Parathyroid adenoma (tissue), 2 donors: ENCODE data around the gene CAB39.

Source experiments
- H2AFZ ChIP-seq: fragments of 300-600 bp; sonication (generic); one replicate; pipeline ENCODE4 v1.7.0; 2017; ENCODE audit warnings: antibody characterized with exemption, mild to moderate bottlenecking
- H3K27ac ChIP-seq: fragments of 300-600 bp; sonication (generic); one replicate; pipeline ENCODE4 v1.7.0; 2017
- H3K27me3 ChIP-seq: fragments of 300-600 bp; sonication (generic); one replicate; pipeline ENCODE4 v1.7.0; 2017; ENCODE audit warnings: low read length; ENCODE audit not compliant: control insufficient read depth, insufficient read depth
- H3K36me3 ChIP-seq: fragments of 300-600 bp; sonication (generic); one replicate; pipeline ENCODE4 v1.7.0; 2017; ENCODE audit warnings: low read length; ENCODE audit not compliant: control insufficient read depth, insufficient read depth
- H3K4me1 ChIP-seq: fragments of 300-600 bp; sonication (generic); one replicate; pipeline ENCODE4 v1.7.0; 2017; ENCODE audit warnings: control low read depth
- H3K4me2 ChIP-seq: fragments of 300-600 bp; sonication (generic); one replicate; pipeline ENCODE4 v1.7.0; 2017; ENCODE audit warnings: low read length
- H3K4me3 ChIP-seq: fragments of 300-600 bp; sonication (generic); one replicate; pipeline ENCODE4 v1.7.0; 2017; ENCODE audit warnings: low read depth, low read length
- H3K79me2 ChIP-seq: fragments of 300-600 bp; sonication (generic); one replicate; pipeline ENCODE4 v1.7.0; 2017; ENCODE audit warnings: control low read depth
- H3K9ac ChIP-seq: fragments of 300-600 bp; sonication (generic); one replicate; pipeline ENCODE4 v1.7.0; 2017; ENCODE audit warnings: mild to moderate bottlenecking
- H3K9me3 ChIP-seq: fragments of 300-600 bp; sonication (generic); one replicate; pipeline ENCODE4 v1.7.0; 2017; ENCODE audit warnings: low read length; ENCODE audit not compliant: control insufficient read depth
- TF ChIP-seq, protein P1 (sequence below): fragments of 300-600 bp; sonication (generic); IDR thresholded peaks from one replicate; pipeline ENCODE4 v1.7.0; 2017; ENCODE audit warnings: antibody characterized with exemption, mild to moderate bottlenecking
- donor health status: primary hyperparathyroidism.

CAB39 gene

GRCh38 chr2:230847883-230848388 lies 135.3 kb downstream of the CAB39 start:
- TF ChIP-seq, protein P1, sequence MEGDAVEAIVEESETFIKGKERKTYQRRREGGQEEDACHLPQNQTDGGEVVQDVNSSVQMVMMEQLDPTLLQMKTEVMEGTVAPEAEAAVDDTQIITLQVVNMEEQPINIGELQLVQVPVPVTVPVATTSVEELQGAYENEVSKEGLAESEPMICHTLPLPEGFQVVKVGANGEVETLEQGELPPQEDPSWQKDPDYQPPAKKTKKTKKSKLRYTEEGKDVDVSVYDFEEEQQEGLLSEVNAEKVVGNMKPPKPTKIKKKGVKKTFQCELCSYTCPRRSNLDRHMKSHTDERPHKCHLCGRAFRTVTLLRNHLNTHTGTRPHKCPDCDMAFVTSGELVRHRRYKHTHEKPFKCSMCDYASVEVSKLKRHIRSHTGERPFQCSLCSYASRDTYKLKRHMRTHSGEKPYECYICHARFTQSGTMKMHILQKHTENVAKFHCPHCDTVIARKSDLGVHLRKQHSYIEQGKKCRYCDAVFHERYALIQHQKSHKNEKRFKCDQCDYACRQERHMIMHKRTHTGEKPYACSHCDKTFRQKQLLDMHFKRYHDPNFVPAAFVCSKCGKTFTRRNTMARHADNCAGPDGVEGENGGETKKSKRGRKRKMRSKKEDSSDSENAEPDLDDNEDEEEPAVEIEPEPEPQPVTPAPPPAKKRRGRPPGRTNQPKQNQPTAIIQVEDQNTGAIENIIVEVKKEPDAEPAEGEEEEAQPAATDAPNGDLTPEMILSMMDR, result peak; percentile 86
- H2AFZ ChIP-seq, result peak overlapping the region; percentile 82
- H3K36me3 ChIP-seq, result no peaks in the 10 kb centered on the region
- H3K9me3 ChIP-seq, result no peaks in the 10 kb centered on the region
- no peak overlapping the region for H3K27ac ChIP-seq
- H3K27me3 ChIP-seq, result no peaks in the 10 kb centered on the region
- H3K9ac ChIP-seq, result no peak overlapping the region
- H3K4me3 ChIP-seq, result no peak overlapping the region
- no peaks in the 10 kb centered on the region for H3K4me1 ChIP-seq
- H3K4me2 ChIP-seq, result no peak overlapping the region
- no peaks in the 10 kb centered on the region for H3K79me2 ChIP-seq

DNA sequence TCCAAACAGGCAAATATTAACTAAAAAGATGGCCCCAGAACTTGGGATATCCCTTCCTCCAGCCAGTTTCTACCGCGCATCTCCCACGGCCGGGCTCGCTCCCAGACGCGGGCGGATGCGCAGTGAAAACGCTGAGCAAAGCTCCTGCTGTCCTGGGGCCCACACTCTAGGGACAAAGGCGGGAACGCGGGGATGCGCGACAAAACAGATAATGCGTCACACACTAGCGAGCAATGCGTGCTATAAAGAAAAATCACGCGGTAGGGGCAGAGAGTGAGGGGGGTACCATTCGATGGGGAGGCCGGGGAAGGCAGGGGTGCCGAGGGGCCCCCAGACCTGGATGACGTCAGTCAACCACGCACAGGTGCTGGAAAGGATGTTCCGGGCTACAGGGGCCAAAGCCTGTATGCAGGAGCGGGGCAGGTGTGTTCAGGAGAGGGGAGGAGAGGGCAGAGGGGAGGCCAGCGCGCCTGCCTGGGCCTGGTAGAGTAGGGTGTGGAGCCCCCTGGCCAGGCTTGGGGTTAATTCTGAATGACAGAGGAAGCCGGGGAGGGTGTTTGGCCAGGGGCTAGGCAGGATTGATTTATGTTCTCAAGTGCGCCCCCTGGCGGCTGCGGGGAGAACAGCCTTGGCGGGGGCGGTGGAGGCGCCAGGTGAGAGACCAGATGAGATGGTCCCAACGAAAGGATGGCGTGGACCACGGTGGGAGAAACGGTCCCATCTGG lies 137.2 kb downstream of the CAB39 start:
- Histone ChIP-seq H3K4me2 (no peak overlapping the region), H3K27me3 (no peaks in the 10 kb centered on the region), H3K4me1 (no peaks in the 10 kb centered on the region), H2AFZ (no peak overlapping the region), H3K27ac (no peak overlapping the region), H3K9ac (no peak overlapping the region), H3K4me3 (no peak overlapping the region), H3K9me3 (no peaks in the 10 kb centered on the region), H3K36me3 (no peaks in the 10 kb centered on the region), H3K79me2 (no peaks in the 10 kb centered on the region)
- TF ChIP-seq, protein P1, result peak; percentile 79

DNA sequence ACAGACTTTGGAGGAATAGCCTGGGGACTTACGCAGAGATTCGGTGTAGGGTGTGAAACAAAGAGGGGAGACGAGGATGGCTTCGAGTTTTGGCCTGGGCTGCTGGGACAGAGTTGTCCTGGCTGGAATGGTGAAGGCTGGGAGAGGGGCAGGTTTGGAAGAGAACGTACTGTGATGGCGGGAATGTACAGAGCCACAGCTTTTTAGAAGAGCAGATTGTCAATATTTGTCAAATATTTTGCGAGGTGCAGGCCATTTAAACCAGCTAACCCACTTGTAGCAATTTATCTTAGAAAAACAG lies 137.7 kb downstream of the CAB39 start:
- Histone ChIP-seq H3K4me3 (no peak overlapping the region), H3K27ac (no peak overlapping the region), H2AFZ (no peak overlapping the region), H3K27me3 (no peaks in the 10 kb centered on the region), H3K36me3 (no peaks in the 10 kb centered on the region), H3K9me3 (no peaks in the 10 kb centered on the region), H3K4me2 (no peak overlapping the region), H3K9ac (no peak overlapping the region), H3K79me2 (no peaks in the 10 kb centered on the region), H3K4me1 (no peaks in the 10 kb centered on the region)
- TF ChIP-seq, protein P1, result no peak

GRCh38 chr2:230852113-230852512 lies 139.5 kb downstream of the CAB39 start:
- no peaks in the 10 kb centered on the region for H3K9me3 ChIP-seq
- H3K4me3 ChIP-seq, result no peak overlapping the region
- H3K9ac ChIP-seq, result no peak overlapping the region
- no peak overlapping the region for H3K27ac ChIP-seq
- no peaks in the 10 kb centered on the region for H3K79me2 ChIP-seq
- no peak overlapping the region for H3K4me2 ChIP-seq
- H2AFZ ChIP-seq, result no peak overlapping the region
- TF ChIP-seq, protein P1, result no peak
- no peaks in the 10 kb centered on the region for H3K36me3 ChIP-seq
- H3K27me3 ChIP-seq, result no peaks in the 10 kb centered on the region
- no peaks in the 10 kb centered on the region for H3K4me1 ChIP-seq
